ENCODE results near the gene STAG3.
"Not testable (repeated sequence)": the region's sequence is repeated elsewhere in the genome, so short reads cannot be mapped to it uniquely, and the experiment has no call there.

Gene STAG3

DNA sequence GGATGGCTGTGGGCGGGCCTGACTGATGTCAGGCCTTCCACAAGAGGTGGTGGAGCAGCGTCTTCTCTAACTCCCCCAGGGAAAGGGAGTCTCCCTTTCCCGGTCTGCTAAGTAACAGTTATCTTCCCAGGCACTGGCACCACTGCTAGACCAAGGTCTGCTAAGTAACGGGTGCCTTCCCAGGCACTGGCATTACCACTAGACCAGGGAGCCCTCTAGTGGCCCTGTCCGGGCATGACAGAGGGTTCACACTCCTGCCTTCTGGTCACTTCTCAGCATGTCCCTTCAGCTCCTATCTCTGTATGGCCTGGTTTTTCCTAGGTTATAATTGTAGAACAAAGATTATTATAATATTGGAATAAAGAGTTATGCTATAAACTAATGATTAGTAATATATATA lies 40.2 kb downstream of the STAG3 start:
- peak; percentile 30 for DNase-seq

DNA sequence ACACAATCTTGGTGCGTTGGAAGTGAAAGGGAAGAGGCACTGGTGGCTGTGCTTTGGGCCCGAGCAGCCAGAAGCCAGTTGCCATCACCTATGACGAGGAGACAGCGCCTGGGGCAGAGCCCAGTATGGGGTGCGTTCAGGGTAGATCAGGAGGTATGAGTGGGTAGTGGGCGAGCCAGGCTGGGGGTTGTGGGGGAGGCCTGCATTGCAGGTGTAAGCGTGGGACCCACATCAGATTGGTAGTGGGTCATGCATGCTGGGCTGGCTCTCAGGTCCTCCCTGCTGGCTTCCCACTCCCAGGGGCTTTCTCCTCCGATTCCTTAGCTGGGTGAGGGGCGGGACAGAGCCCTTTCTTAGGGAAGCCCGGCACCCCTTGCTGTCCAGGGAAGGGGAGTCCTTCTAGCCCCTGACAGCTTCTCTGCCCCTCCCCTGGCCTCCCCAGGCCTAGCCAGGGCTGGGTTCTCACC lies 41.6 kb downstream of the STAG3 start:
- no peak for DNase-seq

DNA sequence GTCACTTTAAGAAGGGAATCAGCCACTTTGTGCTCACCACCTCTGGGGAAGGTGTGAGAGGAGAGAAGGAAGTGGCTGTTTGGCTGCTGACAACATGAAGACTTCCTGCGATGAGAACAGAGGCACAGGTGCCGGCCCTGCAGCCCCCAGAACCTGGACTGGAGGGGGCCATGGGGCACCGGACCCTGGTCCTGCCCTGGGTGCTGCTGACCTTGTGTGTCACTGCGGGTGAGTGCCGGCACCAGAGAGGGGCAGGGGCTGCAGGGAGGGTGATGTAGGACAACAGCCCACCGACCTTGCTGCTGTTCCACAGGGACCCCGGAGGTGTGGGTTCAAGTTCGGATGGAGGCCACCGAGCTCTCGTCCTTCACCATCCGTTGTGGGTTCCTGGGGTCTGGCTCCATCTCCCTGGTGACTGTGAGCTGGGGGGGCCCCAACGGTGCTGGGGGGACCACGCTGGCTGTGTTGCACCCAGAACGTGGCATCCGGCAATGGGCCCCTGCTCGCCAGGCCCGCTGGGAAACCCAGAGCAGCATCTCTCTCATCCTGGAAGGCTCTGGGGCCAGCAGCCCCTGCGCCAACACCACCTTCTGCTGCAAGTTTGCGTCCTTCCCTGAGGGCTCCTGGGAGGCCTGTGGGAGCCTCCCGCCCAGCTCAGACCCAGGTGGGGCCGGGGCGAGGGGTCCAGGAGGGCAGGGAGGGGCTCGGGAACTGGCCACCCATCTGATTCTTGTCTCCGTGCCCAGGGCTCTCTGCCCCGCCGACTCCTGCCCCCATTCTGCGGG lies 42.3 kb downstream of the STAG3 start, which contains the start of gene PVRIG:
TSS of gene PVRIG (plus strand) at position 149 of the 785 bp plus-strand sequence. CDS start at position 171, 22 bp downstream.
- not testable (repeated sequence) for DNase-seq

DNA sequence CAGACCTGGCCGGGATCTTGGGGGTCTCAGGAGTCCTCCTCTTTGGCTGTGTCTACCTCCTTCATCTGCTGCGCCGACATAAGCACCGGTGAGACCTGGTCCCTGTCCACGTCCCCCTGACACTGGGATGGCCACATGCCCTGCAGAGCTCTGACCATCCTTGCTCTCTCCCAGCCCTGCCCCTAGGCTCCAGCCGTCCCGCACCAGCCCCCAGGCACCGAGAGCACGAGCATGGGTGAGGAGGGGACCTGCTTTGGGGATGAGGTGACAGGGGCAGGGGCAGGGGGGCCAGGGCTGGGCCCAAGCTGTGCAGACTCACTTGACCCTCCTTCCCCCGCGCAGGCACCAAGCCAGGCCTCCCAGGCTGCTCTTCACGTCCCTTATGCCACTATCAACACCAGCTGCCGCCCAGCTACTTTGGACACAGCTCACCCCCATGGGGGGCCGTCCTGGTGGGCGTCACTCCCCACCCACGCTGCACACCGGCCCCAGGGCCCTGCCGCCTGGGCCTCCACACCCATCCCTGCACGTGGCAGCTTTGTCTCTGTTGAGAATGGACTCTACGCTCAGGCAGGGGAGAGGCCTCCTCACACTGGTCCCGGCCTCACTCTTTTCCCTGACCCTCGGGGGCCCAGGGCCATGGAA lies 43.0 kb downstream of the STAG3 start:
- no peak for DNase-seq

DNA sequence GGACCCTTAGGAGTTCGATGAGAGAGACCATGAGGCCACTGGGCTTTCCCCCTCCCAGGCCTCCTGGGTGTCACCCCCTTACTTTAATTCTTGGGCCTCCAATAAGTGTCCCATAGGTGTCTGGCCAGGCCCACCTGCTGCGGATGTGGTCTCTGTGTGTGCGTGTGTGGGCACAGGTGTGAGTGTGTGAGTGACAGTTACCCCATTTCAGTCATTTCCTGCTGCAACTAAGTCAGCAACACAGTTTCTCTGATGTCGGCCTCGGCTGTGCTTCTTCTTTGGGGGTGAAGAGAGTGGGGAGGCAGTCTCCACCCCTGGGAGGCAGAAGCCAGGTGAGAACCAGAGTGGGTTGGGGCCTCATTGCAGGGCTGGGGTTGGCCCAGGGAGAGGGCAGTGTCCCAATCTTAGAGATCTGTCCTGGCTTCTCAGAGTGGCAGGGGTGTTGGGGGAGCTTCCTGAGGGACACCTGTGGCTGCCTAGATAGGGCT lies 43.6 kb downstream of the STAG3 start:
- no peak for DNase-seq

DNA sequence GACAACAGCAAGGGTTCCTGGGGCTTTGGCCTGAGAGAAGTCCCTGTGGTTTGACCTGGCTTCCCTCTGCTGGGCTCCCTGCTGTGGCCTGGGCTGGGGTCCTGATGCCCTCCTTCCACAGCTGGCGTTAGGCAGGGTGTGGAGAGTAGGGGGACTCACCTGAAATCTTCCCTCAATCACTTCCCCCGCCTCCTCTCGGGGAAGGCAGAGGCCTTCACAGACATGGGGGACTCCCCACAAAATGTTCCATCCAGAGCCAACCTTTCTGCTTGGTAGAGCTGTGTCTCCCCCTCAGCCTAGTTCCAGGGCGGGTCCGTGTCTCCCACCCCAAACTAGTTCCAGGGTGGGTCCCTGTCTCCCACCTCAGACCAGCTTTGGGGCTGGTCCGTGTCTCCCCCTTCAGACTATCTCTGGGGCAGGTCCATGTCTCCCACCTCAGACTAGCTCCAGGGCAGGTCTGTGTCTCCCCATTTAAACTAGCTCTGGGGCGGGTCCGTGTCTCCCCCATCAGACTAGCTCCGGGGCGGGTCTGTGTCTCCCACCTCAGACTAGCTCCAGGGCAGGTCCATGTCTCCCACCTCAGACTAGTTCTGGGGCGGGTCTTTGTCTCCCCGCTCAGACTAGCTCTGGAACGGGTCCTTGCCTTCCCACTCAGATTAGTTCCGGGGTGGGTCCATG lies 44.2 kb downstream of the STAG3 start:
- no peak for DNase-seq

DNA sequence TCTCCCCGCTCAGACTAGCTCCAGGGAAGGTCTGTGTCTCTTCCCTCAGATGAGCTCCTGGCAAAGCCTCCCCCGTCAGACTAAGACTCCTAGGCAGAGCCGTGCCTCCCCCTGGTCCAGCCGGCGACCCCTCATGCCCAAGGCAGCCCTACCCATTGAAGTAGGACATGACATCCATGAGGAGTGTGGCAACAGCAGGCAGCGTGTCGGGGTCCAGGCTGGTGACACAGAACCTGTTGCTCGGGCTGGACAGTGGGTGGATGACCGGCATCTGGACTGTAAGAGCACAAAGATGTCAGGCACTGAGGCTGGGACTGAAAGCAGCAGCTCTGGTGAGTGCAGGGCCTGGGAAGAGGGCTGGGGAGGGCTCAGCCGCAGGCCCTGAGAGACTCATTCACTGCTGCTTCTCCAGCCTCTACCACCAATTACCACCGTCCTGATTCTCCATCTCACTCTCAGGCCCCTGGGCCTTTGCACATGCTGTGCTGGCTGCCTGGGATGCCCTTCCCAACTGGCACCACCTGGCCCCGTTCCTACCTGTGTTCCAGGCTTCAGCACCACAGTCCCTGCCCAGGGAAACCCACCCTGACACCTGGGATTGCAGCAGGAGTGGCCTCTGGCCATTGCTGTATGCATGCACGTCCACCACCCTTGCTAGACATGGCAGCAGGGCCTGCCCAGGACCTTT lies 44.9 kb downstream of the STAG3 start:
- no peak for DNase-seq

DNA sequence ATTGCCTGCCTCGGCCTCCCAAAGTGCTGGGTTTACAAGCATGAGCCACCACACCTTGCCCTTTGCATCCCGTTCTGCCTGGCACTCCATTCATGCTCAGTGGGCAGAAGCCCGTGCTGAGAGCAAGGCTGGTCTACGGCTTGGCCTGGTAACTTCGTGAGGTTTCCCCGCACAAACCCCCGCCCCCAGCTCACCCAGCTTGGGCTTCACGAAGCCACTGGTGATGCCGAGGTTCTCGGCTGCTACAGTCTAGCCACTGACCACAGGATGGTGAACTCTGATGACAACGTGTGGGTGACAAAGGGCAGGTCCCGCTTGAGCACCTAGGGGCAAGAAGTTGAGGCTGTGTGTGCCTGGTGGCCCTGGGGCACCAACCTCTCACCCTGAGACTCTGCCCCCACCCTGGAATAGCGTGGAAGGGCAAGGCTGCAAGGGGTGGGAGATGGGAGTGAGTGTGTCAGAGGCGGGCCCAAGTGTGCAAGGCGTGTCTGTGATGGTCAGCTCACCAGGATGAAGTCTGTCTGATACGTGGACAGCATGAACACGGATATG lies 45.7 kb downstream of the STAG3 start:
- not testable (repeated sequence) for DNase-seq

DNA sequence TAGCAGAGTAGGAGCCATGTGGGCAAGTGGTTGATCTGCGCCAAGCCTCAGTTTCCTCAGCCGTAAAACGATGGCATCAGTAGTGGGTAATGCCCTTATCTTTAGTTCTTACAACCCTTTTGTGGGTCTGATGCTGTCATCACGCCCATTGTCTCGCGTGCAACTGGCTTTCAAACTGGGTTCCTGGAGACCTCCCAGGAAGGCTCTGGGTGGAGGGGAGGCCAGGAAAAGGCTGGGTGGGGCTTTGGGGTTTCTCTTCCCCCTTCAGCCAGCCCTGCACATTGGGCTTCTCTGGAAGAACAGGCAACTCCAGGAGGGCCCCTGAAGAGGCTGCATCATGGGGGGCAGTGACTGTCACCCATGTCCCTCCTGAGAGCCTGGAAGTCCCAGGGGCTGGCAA lies 47.2 kb downstream of the STAG3 start:
- DNase-seq, result not testable (repeated sequence)

DNA sequence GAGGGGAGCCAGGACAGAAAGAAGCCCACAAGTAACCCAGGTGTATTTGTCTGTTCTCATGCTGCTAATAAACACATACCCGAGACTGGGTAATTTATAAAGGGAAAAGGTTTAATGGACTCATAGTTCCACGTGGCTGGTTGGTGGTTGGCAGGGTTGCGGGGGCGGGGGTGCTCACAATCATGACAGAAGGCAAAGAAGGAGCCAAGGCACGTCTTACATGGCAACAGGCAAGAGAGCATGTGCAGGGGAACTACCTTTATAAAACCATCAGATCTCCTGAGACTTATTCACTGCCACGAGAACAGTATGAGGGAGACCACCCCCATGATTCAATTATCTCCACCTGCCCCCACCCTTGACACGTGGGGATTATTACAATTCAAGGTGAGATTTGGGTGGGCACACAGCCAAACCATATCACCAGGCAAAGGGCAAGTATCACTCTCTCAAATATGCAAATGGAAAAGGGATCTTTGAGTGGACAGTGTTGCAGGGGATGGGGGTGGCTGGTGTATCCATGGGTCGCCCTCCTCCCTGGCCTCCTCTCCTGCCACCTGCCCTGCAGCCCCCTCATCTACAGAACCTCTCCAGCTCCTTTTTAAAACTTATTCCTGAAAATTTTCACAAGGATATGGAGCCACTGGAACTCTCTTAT lies 57.1 kb downstream of the STAG3 start:
- DNase-seq, result not testable (repeated sequence)

DNA sequence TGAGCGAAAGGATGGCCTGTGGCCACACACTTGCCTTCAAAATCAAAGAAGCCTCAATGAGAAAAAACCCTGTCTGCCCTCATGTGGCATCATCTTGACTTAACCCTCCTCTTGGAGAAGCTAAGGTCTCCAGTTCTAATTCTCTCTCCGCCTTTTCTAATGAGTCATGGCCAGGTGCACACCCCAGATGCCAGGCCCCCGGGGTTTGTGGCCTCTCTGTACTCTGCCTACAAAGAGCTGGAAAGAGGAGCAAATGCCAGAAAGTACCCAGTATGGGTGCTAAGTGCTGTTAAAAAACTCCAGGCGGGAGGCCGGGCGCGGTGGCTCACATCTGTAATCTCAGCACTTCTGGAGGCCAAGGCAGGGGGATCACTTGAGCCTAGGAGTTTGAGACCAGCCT lies 62.3 kb downstream of the STAG3 start:
- not testable (repeated sequence) for DNase-seq

DNA sequence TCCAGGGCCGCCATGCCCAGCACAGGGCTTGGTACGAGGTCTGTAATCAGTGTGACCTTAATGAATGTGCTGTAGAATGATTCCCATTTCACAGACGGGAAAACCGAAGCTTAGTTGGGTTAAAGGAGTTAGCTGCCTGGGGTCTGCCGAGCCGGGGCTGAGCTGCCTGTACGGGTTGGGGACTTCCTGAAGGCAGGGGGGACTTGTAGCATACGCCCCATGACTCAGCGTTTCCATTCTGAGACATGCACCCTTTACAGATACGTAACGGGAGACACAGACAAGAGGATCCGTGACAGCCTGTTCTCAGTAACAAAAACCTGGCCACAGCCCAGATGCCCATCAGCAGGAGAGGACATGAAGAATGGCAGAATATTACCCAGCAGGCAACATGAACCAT lies 65.7 kb downstream of the STAG3 start:
- not testable (repeated sequence) for DNase-seq

DNA sequence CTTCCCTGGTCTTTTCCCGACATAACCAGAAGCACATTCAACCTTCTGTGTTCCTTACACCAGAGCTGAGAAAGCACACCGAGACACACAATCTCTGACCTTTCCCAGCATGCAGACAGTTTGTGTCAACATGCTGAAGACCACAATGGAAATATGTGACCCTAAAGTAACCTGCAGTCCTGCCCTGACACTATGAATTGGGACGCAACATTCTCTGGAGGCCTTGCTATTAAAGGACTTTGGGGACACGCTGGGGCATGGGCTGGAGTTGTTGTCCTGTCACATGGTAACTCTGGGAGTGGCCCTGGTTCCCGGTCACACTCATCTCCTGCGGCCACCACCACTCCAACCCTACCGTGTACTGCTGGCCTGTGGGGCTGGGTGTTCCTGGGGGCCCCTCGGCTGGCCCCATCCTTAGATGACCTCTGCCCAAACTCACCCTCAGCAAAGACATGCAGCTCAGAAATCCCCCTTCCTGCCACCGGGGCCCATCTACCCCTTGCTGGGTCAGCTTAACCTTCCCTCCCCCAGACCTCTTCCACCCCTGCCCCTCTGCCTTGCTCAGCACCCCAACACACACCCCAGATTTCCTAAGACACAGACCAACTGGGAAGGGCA lies 67.4 kb downstream of the STAG3 start:
- not testable (repeated sequence) for DNase-seq

DNA sequence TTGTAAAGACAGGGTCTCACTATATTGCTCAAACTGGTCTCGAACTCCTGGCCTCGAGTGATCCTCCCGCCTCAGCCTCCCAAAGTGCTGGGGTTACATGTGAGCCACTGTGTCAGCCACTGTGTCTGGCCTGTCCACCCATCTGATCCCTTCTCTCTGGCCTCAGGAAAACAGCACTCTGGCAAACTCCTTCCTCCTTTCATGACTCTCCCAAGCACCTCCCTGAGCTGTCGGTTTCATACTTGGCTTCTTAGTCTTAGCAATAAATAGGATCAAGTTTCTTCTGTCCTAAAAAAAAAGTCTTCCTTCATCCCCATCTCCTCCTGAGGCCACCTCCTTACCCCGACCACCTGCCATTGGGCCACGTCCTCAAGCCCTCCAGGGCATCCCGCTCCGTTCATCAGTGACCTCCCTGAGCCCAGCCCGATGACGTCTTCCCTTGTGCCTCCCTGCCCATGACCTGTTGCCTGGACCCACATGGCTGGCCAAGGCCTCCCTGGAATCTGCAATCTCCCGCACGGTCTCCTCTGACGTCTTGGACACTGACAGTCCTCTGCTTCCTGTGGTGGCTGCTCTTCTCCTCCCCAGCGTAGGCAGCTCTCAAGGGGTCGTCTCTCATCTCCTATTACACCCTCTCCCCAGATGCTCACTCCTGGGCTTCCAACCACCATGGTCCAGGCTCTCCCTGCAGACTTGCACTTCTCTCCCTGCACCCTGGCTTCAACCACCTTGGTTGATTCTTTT lies 68.6 kb downstream of the STAG3 start:
- not testable (repeated sequence) for DNase-seq

DNA sequence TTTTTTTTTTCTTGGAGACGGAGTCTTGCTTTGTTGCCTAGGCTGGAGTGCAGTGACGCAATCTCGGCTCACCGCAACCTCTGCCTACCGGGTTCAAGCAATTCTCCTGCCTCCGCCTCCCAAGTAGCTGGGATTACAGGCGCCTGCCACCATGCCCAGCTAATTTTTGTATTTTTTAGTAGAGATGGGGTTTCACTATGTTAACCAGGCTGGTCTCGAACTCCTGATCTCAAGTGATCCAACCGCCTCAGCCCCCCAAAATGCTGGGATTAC lies 69.1 kb downstream of the STAG3 start:
- not testable (repeated sequence) for DNase-seq

DNA sequence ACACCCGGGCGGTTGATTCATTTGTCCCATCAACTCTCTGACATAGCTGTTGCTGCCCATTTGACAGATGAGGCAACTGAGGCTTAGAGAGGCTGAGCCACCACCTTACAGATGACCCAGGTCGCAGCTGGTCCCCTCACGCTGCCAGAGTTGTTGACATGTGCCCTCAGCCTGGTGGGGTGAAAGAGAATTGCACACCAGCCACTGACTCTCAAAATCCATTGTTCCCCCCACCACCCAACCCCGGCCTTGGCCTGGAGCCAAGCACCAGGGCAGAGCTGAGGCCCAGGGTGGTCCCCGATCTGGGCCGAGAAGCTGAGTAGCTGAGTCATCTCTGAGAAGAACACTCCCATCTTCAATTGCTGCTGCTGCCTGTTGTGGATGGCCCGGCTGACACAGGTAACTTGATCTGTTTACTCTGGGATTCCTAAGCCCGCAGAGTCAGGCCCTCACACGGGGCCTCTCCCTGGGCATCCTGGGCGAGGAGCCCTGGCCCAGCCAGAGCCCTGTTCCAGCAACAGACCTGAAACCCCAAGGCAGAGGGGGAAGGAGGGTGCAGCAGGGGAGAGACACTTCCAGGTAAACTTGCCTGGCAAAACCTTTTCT lies 69.5 kb downstream of the STAG3 start:
- peak; percentile 77 for DNase-seq

DNA sequence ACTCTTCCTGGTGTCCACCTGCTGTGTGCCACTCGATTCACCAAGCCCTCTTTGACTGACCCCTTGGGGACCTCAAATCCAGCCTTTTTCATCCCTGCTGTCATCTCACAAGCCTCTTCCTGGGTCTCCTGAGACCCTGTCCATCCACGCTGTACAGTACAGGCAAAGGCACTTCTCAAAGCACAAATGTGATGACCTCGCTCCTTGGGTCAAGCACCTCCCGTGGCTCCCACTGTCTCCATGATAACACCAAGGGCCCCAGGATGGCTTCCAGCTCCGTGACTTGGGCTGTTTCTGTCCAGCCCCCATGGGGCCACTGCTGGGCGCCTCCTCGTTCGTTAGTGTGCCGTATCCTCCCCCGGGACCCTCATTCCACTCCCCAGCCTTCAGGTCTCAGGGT lies 70.8 kb downstream of the STAG3 start:
- DNase-seq, result no peak

DNA sequence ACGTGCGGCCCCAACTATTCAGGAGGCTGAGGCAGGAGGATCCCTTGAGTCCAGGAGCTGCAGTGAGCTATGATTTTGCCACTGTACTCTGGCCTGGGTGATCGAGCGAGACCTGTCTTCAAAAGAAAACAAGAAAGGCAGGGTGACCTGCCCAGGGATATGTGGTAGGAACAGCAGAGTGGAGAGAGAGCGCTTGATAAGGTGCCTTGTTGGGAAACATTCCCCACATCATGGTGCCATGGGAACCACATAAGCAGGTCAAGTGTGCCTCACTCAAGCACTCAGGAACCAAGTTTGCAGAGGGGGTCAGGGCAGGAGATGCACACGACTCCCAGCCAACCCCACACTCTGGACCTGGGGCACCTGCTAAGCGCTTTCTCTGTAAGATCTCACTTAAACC lies 79.3 kb downstream of the STAG3 start:
- no peak for DNase-seq

DNA sequence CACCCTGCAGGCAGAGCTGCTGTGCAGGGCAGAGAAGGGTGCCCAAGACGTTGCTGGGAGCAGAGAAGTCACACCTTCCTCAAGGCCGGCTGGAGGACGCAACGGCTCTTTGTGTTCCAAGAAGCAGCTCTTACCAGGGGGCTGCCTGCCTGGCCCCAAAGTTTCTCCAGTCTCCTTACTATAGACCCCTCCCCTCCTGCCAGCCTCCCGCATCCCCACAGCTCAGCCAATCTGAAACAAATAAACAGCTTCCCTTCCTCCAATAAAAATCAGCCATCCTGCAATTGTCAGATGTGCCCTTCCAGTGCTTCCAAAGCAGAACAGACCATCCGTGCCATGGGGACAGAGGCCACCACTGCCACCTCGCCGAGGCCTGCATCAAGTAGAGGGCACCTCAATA lies 82.3 kb downstream of the STAG3 start:
- not testable (repeated sequence) for DNase-seq

DNA sequence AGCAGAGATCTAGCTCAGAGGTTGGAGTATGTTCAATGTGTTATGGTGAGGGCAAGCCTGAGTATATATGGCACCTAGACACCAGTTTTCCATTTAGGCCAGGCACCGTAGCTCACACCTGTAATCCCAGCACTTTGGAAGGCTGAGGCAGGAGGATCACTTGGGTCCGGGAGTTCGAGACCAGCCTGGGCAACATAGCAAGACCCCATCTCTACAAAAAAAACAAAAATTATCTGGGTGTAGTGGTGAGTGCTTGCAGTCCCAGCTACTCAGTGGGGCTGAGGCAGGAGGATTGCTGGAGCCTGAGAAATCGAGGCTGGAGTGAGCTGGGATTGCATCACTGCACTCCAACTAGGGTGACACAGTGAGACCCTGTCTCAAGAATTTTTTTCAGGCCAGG lies 85.2 kb downstream of the STAG3 start:
- DNase-seq, result not testable (repeated sequence)
